Adrenal gland (tissue), 5 donors: ENCODE measurements around the gene RNF130.

Experiments used
- POLR2A ChIP-seq, 2 donors: fragments of 450-650 bp; IDR thresholded peaks; one replicate each; pipeline ENCODE4 v1.6.1; 2017; ENCODE audit warnings: antibody characterized with exemption in 2 of 2, mild to moderate bottlenecking in 2 of 2, moderate library complexity in 1 of 2
- TF ChIP-seq, protein P1 (sequence below), 6 experiments: fragments of 450-650 bp in 4 of 6; fragments of 200-600 bp in 2 of 6; sonication (generic) in 1 of 6; IDR thresholded peaks; 1 replicate in 5 of 6; 2 replicates in 1 of 6; pipeline versions ENCODE4 v1.5.1 to v1.8.0; 2016 to 2021; ENCODE audit warnings: antibody characterized with exemption in 6 of 6, mild to moderate bottlenecking in 2 of 6, moderate library complexity in 1 of 6
- donor health status: DM: no; HTN: no; CAD: no.

DNA sequence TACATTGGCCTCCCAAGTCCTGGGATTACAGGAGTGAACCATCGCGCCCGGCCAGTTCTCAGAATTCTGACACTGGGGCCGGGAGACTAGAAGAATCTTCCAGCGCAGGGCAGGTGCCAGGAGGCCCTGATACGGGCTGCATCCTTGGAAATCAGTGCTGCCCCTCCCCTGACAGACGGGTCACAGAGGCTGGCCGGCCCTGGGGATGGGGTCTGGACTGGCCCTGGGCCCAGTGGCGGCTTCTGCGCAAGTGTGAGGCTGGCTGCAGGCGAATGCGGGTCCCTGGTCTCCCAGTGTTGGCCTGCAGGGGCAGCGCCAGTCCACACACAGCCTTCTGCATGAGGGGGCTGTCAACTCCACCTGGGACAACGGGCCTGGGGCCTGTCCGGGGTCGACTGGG, 163.0 kb downstream of the RNF130 start:
- TF ChIP-seq, protein P1, sequence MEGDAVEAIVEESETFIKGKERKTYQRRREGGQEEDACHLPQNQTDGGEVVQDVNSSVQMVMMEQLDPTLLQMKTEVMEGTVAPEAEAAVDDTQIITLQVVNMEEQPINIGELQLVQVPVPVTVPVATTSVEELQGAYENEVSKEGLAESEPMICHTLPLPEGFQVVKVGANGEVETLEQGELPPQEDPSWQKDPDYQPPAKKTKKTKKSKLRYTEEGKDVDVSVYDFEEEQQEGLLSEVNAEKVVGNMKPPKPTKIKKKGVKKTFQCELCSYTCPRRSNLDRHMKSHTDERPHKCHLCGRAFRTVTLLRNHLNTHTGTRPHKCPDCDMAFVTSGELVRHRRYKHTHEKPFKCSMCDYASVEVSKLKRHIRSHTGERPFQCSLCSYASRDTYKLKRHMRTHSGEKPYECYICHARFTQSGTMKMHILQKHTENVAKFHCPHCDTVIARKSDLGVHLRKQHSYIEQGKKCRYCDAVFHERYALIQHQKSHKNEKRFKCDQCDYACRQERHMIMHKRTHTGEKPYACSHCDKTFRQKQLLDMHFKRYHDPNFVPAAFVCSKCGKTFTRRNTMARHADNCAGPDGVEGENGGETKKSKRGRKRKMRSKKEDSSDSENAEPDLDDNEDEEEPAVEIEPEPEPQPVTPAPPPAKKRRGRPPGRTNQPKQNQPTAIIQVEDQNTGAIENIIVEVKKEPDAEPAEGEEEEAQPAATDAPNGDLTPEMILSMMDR (IDR thresholded peaks at IDR 0.05) = no peak
- TF ChIP-seq POLR2A (IDR thresholded peaks at IDR 0.05) = no peak
